ENCODE data around the gene APOL5. TPM values are rescaled to one million over a fixed set of nuclear protein-coding genes. Genes with fewer than 3 reads are reported as not detected.

The APOL5 gene
- total RNA-seq, 1 experiment from 2014 or later: not detected

- 0 out of 2 replicates have a peak, but pooled peaks cover 4% of the 10 kb centered on the region for H3K4me1 Mint-ChIP-seq
- H3K36me3 Mint-ChIP-seq: no peaks in the 10 kb centered on the region
- no peaks in the 10 kb centered on the region for H3K9me3 Mint-ChIP-seq
- ChIA-PET POLR2A (no interaction called here), CTCF (interaction anchor here (0.6 to 1.3 kb wide), 4 partner anchors 95 to 397 kb away, joined by 3 to 6 read pairs (median 4); no protein-coding TSS in a partner anchor)
- ATAC-seq (no peak), DNase-seq (ENCODE audit: low spot score) (no peak)
- H3K27me3 Mint-ChIP-seq (ENCODE audit: low read depth): no peaks in the 10 kb centered on the region
- H3K27ac Mint-ChIP-seq: no peak overlapping the region
- no peak for TF ChIP-seq MXD4 (CRISPR knock-in tag; IDR thresholded peaks at IDR 0.05; ENCODE audit: borderline replicate concordance)
- no peak for TF ChIP-seq GRHL2 (CRISPR knock-in tag; IDR thresholded peaks at IDR 0.05; ENCODE audit: insufficient replicate concordance, severe bottlenecking)
- TF ChIP-seq MLX (CRISPR knock-in tag; IDR thresholded peaks at IDR 0.05): no peak
- no peak for TF ChIP-seq ZNF232 (CRISPR knock-in tag; IDR thresholded peaks at IDR 0.05)
- TF ChIP-seq HMGA2 (CRISPR knock-in tag; IDR thresholded peaks at IDR 0.05): no peak
- no peak for TF ChIP-seq FOXJ3 (CRISPR knock-in tag; IDR thresholded peaks at IDR 0.05; ENCODE audit: borderline replicate concordance)
- no peak for TF ChIP-seq ZNF219 (CRISPR knock-in tag; IDR thresholded peaks at IDR 0.05; ENCODE audit: borderline replicate concordance)
- no peak for TF ChIP-seq AFF4 (CRISPR knock-in tag; IDR thresholded peaks at IDR 0.05; ENCODE audit: borderline replicate concordance)
- no peak for TF ChIP-seq ATF1 (CRISPR knock-in tag; IDR thresholded peaks at IDR 0.05)
- no peak for TF ChIP-seq FOXP1 (CRISPR knock-in tag; IDR thresholded peaks at IDR 0.05; ENCODE audit: borderline replicate concordance)
- no peak for TF ChIP-seq TP53 (CRISPR knock-in tag; IDR thresholded peaks at IDR 0.05)
- no peak for TF ChIP-seq ZNF671 (CRISPR knock-in tag; IDR thresholded peaks at IDR 0.05)
- TF ChIP-seq STAT6 (CRISPR knock-in tag; conservative IDR thresholded peaks at IDR 0.05; ENCODE audit: low read depth): no peak
- TF ChIP-seq CDX4 (CRISPR knock-in tag; IDR thresholded peaks at IDR 0.05; ENCODE audit: borderline replicate concordance): no peak
- TF ChIP-seq ZSCAN18 (CRISPR knock-in tag; IDR thresholded peaks at IDR 0.05): no peak
- no peak for TF ChIP-seq FOXP4 (CRISPR knock-in tag; IDR thresholded peaks at IDR 0.05)
- no peak for TF ChIP-seq IRF2 (CRISPR knock-in tag; IDR thresholded peaks at IDR 0.05; ENCODE audit: borderline replicate concordance, low read depth)
- no peak for TF ChIP-seq SMAD4 (CRISPR knock-in tag; IDR thresholded peaks at IDR 0.05)
- TF ChIP-seq NR3C1 (CRISPR knock-in tag; conservative IDR thresholded peaks at IDR 0.05; ENCODE audit: low read depth): no peak
- no peak for TF ChIP-seq JUN (CRISPR knock-in tag; IDR thresholded peaks at IDR 0.05)
- H3K4me3 Mint-ChIP-seq: no peak overlapping the region
Measured at GRCh38 chr22:35726933-35727332, 9.3 kb downstream of the APOL5 start.
